Activated CD8-positive, alpha-beta memory T cell treated with anti-CD3 and anti-CD28 coated beads for 1 hour (primary cell): ENCODE data around the gene FYCO1.

Source experiments
- DNase-seq, 2 donors: peaks; one replicate each; pipeline ENCODE4 v3.0.0-alpha.2; 2020; ENCODE audit warnings: low read depth in 1 of 2; ENCODE audit errors: extremely low read depth in 1 of 2

Gene FYCO1

DNA sequence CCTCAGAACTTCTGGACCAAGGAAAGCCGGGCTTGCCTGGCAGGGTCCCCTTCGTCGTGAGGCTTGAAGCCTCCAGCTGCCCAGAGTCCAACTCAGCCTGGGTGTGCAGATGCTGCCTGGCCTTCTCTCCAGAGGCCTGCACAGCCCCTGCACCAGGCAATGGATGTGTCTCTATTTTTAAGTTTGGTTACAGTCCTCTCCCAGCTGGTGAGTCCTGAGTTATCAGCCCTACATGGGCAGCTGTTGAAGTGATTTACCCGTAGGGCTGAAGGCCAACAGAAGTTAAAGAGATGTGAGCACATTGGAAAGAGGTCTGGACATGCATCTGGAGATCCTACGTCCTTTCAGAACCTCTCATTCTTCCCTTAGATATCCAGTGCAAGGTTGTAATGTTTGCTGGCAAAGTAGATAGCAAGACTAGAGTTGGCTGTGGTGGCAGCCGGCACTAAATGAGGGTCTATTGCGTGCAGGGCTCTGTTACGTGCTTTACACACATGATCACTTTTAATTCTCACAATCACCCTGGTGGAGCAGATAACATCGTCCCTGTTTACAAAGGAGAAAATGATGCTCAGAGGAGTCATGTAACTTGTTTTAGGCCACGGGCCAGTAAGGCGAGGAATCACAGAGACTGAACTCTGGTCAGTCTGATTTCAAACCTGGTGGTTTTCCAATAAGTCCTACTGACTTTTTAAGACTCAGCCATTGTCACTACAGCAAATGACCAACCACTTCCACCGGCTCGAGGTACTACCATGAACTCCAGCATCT lies 9.9 kb downstream of the FYCO1 start:
- DNase-seq = no peak

DNA sequence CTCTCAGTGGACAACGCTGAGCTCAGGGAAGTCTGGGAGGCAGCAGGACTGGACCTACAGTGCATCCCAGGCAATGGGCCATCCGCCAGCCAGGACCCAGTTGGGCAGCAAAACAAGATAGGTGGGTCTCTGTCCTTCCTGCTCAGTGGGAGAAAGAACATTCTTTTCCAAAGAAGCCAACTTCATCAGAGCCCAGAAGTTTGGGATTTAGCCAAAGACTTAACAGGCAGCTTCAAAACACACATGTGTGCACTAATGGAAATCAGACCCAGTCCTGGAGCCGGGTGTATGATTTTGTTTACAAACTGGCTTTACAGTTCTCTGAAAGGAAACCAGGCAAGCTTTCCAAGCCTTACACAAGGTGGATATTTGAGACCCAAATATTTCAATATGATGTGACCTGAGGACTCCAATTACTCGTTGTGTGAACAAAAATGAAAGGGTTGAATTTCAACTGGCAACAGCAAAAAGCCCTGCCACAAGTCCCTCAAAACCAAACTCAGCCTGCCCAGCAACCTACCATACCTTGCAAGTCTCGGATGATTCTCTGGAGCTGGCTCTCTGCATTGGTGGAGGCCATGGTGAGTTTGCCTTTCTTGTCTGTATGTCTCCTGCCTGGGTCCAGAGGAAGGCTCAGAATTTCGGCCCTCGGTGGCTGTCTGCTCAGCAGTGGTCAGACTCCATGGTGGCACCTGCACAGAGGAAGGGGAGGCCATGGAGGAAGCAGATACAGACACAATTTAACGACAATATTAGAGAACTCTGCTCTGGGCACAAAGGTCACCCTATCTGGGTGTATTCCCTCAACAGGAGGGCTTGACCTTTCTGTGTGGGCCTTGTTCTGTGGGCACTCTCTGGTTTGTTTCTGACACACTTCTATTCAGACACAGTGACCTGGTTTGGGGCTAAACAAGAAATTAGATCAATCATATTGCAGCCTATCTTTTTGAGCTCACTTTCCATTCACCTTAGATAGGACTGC lies 11.0 kb downstream of the FYCO1 start:
- no peak for DNase-seq

- no peak for DNase-seq
Measured at GRCh38 chr3:45983770-45984169, 11.9 kb downstream of the FYCO1 start.

DNA sequence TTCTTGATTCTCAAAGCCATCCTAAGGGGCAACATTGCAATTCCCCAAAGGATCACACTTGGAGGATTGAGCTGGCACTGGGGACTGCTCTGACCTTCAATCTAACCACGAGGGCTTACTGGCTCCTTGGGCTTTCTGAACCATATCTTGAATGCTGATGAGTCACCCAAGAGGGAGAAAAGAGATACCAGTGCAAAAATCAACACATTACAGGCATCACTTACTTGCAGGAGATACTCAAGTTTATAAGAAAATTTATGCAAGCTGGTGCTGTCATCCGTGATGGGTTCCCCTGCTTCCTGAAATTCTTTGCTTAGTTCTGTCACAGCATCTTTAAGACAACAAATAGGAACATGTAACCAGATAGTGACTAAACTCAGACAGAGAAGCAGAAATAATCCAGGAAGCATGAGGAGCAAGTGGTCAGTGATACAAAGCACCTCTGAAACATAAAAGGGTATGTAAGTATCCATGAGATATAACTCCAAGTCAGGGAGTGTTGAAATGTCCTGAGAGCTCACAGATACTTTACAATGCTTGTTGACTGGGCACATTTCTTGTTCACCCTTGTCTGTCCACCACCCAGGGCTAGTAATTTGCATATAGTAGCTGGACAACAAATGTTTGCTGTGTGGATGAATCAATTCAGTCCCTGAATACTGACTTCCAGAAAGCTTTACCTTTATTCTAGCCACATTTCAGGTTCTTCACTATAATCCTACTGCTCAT lies 14.1 kb downstream of the FYCO1 start:
- no peak for DNase-seq

GRCh38 chr3:45980819-45981218 lies 14.8 kb downstream of the FYCO1 start:
- DNase-seq = no peak

DNA sequence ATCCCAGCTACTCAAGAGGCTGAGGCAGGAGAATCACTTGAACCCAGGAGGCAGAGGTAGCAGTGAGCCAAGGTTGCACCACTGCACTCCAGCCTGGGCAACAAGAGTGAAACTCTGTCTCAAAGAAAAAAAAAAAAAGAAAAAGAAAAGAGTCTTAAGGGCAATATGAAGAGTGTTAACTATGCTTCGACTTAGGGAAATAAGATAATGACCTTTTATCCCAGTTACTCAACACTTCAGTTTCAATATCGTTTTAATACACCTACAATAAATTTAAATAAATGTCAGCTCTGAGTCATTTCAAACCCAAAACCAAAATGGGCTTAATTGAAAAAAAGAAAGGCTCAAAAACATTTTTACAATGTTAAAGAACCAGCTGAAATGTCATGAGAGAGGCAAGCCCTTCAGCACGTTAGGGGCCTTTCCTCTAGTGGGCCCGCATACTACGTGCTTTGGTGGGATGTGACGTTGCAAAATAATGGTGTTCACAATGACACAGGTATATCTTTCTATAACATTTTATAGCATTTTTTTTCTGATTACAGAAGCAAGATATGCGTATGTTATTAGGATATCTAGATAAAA lies 15.3 kb downstream of the FYCO1 start:
- DNase-seq = no peak

- DNase-seq = no peak
Measured at GRCh38 chr3:45979378-45979777, 16.2 kb downstream of the FYCO1 start.

DNA sequence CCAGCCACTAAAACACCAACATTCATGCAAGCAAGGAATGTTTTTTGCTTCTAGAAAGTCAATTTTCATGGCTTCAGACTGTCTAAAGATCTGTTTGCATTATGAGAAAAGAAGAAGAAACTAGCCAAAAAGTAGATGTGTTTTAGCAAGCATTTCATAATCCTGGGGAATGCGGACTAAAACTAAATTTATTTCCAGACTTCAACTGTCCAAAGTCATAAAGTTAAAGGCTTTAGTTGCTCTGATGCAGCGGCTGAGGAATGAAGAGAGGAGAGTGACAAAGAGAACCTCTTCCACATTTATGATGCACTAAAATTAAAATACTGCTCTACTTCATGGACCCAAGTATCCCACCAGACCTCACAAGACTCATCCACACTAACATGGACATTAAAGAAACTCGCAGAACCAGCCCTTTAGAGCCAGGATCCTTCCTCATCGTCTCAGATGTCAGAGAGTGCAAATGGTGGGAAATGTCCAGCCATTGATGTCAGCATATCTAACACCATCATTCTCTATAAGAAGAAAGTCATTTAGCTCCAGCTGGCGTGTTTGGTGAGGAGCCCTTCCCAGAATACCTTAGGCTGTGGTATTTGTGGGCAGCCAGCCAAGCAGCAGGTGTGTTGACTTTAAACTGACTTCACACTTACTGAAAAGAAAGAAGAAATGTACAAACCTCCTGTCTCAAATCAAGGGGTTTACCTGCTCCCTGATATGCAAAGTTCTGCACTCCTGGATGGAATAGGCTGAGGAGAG lies 17.4 kb downstream of the FYCO1 start:
- DNase-seq = no peak

GRCh38 chr3:45976191-45977091 lies 19.2 kb downstream of the FYCO1 start:
- DNase-seq = peak in 1 of 2 donors; percentile 8

DNA sequence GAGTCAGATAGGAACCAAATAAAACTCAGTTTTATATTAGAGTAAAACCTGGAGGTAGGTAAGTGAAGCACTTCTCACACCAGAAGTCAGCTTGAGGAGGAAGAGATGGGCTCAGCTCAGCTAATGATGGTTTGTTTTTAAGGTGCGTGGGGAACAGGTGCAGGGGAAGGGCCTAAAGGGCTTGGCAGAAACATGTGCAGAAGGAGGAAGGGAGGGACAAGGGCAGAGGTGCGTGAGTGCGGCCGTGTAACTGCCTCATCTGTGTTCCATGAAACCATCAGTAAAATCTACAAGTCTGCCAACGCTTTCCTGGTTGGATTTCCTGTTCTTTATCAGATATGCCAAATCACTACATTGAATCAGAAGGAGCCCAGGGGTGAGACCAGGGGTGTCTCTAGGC lies 19.9 kb downstream of the FYCO1 start:
- no peak for DNase-seq

- DNase-seq = no peak
Measured at GRCh38 chr3:45974686-45975085, 20.9 kb downstream of the FYCO1 start.

- no peak for DNase-seq
Measured at GRCh38 chr3:45972534-45973402, 22.9 kb downstream of the FYCO1 start.

- no peak for DNase-seq
Measured at GRCh38 chr3:45969953-45970352, 25.7 kb downstream of the FYCO1 start.

GRCh38 chr3:45969116-45969515 lies 26.5 kb downstream of the FYCO1 start:
- DNase-seq = no peak

GRCh38 chr3:45968706-45969105 lies 26.9 kb downstream of the FYCO1 start:
- no peak for DNase-seq

DNA sequence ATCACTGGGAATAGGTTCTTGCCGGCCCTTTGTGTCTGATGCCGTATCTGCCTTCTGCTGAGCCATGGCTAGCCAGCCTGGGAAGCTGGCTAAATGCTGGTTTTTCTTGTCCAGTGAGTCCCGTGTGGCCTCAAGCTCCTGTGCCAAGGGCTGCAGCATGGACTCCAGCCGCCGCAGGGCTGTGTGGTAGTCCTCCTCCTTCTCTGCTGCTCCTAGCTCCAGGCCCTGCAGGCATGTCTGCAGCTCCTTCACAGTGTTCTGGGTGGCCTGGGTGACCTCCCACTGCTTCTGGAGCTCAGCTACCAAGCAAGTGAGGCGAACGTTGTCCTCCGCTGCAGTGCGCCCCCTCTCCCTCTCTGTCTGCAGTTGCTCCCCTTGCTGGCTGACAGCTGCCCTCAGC lies 27.5 kb downstream of the FYCO1 start:
- no peak for DNase-seq

DNA sequence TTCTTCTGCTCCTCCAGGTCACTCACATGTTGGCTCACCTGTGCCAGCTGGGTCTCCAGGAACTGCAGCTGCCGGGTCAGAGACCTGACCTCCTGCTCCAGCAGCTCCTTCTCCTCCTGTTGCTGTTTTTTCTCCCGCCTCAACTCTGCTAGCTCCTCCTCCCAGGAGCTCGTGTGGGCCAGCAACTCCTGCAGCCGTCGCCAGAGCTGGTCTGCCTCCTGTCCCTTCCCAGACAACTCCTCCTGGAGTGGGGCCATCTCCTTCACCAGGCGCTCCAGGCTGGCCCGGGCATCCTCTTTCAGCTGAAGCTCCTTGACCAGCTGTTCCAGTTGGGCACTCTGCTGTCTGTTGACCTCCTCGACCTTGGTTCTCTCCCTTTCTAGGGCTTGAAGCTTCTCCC lies 27.9 kb downstream of the FYCO1 start:
- no peak for DNase-seq

DNA sequence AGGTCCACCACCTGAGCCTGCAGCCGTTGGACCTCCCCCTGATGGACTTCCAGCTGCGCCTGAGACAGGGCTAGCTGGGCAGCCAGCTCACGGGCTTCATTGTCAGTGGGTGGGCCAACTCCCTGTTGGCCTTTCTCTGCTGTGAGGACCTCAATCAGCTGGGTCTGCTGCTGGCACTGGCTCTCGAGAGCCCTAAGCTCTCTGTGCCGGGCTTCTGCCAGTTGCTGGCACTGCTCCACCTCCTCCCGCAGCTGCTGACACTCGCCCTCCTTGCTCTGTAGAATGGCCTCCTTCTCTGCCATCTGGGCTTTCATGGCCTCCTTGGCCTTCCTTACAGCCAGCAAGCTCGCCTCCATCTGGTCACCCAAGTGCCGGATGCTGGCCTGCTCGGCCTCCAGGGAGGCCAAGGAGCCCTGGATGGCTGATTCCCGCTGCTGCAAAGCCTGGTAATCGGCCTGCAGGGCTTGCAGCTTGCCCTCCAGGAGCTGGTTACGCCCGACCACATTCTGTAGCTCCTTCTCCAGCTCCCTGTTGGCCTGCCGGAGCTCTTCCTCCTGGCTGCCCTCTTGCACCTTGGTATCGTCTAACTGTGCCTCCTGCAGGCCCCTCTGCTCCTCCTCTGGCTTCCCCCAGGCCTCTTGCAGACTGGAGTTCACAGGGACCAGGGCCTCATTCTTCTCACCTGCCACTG lies 28.5 kb downstream of the FYCO1 start:
- DNase-seq = no peak
